HG03159 (cell line): ENCODE data around the gene SNRNP70.
"Not testable (repeated sequence)": the region's sequence is repeated elsewhere in the genome, so short reads cannot be mapped to it uniquely, and the experiment has no call there.

Experiments
- ATAC-seq: cut with Tn5 transposase; IDR thresholded peaks from one replicate; pipeline ENCODE4 v1.9.1; 2021; ENCODE audit warnings: mild to moderate bottlenecking, moderate library complexity; ENCODE audit not compliant: unreplicated experiment

Gene SNRNP70

GRCh38 chr19:49064029-49064629 lies 21.1 kb upstream of the SNRNP70 start:
- no peak for ATAC-seq

GRCh38 chr19:49064768-49065611 lies 20.3 kb upstream of the SNRNP70 start, which contains the start of gene NTF4:
Gene NTF4, minus strand, starts transcription at chr19:49064818. Its CDS starts 2,821 bp downstream, at chr19:49061997.
- ATAC-seq: no peak

- no peak for ATAC-seq
Measured at GRCh38 chr19:49065905-49066512, 19.2 kb upstream of the SNRNP70 start.

- ATAC-seq: no peak
Measured at GRCh38 chr19:49067554-49067953, 17.7 kb upstream of the SNRNP70 start.

GRCh38 chr19:49069026-49069425 lies 16.2 kb upstream of the SNRNP70 start:
- ATAC-seq: no peak

DNA sequence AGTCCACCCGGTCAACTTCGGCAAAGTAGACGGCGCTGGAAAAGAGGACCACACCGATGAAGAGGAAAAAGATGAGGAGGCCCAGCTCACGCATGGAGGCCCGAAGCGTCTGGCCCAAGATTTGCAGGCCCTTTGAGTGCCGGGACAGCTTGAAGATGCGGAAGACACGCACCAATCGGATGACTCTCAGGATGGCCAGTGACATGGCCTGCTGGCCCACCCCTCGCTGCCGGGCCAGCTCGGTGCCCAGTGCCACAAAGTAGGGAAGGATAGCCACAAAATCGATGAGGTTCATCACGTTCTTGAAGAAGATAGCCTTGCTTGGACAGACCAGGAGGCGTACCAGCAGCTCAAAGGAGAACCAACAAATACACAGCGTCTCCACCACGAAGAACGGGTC lies 14.8 kb upstream of the SNRNP70 start:
- no peak for ATAC-seq

DNA sequence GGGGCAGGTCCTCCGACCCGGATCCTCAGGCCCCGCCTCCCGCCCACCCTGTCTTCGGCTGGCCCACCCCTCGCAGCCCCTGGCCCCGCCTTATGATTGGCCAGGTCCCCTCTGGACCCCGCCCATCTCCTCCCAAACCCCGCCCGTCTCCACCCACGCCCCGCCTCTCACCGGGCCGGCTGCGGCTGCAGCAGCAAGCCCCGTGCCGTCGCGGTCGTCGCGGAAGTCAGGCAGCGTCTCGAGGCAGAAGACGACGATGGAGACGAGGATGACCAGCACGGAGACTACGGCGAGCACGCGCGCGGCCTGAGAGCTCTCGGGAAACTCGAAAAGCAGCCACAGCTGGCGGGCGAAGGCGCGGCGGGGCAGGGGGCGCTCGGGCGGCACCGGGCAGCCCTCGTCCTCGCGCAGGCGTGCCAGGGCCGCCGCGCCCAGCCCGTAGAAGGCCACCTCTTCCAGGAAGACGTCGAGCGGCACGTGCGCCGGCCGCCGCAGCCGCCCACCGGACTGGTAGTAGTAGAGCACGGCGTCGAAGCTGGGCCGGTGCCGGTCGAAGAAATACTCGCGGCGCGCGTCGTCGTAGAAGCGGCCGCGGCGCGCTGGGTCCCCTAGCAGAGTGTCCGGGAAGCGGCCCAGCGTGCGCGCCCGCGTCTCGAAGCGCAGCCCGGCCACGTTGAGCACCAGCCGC lies 13.2 kb upstream of the SNRNP70 start:
- no peak for ATAC-seq

DNA sequence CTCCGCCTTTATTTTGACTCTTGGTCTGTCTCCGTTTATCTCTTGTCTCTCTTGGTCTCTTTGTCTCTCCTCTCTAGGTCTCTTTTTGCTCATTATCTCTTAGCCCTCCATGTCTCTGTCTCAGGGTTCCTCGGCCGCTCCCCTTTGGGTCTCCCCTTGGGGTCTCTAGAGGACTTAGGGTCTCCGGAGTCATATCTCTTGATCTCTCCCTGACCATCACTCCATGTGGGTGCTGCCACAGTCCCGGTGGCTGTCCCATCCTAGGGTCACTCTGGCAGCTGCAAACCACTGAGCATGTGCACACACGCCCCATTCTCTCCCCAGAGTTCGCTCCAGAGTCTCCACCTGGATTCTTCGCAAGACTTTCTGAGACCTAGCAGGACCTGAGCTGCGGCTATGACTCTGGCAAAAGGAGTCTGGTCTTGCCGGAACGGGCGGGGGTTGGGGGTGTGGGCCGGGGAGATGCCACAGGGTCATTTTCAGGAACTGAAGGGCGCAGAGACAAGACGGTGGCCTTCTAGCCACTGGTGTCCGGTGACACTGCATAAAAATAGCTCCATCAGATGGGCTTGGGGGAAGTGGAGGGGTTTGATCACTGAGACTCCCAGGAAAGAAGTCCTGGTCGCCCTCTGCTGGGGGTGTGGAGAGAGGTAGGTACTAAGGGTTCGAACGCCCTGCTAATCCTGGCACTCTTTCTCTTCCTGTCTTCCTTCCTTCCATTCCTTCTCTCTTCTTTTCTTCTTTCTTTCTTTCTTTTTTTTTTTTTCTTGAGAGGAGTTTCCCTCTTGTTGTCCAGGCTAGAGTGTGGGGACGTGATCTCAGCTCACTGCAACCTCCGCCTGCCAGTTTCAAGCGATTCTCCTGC lies 11.5 kb upstream of the SNRNP70 start:
- no peak for ATAC-seq

GRCh38 chr19:49074869-49075268 lies 10.4 kb upstream of the SNRNP70 start:
- ATAC-seq: not testable (repeated sequence)

DNA sequence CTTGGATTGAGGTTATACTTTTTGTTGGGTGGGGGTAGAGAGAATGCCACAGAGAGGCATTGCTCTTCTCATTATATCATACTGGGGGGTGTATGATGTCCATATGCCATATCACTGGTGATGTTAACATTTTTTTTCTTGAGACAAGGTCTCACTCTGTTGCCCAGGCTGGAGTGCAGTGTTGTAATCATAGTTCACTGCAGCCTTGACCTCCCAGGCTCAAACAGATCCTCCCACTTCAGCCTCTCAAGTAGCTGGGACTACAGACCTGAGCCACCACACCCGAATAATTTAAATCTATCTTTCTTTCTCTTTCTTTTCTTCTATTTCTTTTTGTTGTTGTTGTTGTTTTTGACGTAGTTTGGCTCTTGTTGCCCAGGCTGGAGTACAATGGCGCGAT lies 4.9 kb upstream of the SNRNP70 start:
- ATAC-seq: no peak

DNA sequence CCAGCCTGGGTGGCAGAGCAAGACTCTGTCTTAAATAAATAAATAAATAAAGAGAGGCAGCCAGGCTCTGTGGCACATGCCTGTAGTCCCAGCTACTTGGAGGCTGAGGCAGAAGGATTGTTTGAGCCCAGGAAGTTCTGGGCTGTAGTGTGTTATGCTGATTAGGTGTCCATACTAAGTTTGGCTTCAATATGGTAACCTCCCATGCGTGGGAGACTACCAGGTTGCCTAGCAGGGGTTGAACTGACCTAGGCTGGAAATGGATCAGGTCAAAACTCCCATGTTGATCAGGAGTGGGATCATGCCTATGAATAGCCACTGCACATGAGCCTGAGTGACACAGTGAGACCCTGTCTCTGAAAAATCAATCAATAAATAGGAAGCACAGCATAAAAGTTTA lies 4.0 kb upstream of the SNRNP70 start:
- no peak for ATAC-seq

- no peak for ATAC-seq
Measured at GRCh38 chr19:49084206-49085019, 838 bp upstream of the SNRNP70 start.

DNA sequence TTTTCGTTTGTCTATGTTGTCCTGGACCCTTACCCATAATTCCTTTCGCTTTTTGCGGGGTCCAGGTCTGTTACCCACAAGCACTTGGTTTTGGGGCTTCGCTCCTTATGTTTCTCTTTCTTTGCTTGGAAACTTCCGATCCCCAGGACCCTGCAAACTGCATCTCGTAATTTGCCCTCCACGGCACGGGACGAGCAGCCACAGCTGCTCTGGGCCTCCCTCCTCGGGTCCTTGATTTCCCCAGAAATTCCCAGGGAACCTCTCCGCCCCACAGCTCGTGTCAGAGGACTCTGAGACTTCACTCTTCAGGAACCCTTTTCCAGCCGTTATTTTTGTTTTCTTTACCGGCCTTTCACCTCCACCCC lies 599 bp downstream of the SNRNP70 start:
- ATAC-seq: no peak

- no peak for ATAC-seq
Measured at GRCh38 chr19:49086296-49086695, 1.0 kb downstream of the SNRNP70 start.

- no peak for ATAC-seq
Measured at GRCh38 chr19:49091391-49092038, 6.3 kb downstream of the SNRNP70 start.

DNA sequence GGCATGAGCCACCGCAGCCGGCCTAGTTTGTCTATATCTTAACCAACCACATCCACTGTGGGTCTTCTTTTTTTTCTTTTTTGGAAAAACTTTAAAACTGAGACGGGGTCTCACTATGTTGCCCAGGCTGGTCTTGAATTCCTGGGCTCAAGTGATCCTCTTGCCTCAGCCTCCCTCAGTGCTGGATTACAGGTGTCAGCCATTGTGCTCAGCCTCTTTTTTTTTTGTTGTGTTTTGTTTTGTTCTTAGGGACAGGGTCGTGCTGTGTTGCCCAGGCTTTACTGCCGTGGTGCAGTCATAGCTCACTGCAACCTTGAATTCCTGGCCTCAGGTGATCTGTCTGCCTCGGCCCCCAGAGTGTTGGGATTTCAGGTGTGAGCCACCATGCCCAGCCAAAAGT lies 7.4 kb downstream of the SNRNP70 start:
- ATAC-seq: no peak

GRCh38 chr19:49094505-49095482 lies 9.5 kb downstream of the SNRNP70 start:
- ATAC-seq: no peak
